SK-N-MC (cell line): ENCODE measurements around the gene HLCS.

Experiments used
- EZH2 ChIP-seq: fragments of 200-600 bp; sonication (generic); IDR thresholded peaks from one replicate; pipeline ENCODE4 v1.6.1; 2017; ENCODE audit warnings: antibody characterized with exemption
- FOXP2 ChIP-seq: optimal IDR thresholded peaks from 2 replicates; pipeline ENCODE3; 2011; ENCODE audit warnings: mild to moderate bottlenecking, moderate library complexity; ENCODE audit not compliant: insufficient read depth; ENCODE audit errors: extremely low read length, control extremely low read depth

DNA sequence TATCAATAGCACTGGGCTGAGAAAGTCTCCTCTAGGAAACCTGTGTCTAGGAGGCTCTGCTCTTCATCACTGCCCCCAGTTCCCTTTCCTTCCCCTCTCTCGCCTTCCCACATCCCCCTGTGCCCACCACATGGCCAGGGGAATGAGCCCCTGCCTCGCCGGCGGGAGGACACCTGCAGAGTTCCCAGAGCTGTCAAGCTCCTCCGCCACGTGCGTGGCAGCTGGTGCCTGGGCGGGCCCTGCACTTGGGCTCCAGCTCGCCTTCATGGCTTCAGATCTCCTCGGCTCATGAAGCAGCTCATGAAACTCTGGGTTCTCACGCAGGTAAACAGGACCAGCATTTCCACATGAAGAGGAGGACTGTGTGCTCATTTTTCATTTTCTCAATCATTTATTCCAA lies 204.8 kb downstream of the HLCS start:
- TF ChIP-seq EZH2 (no peak), FOXP2 (no peak)
